Osteocyte (in vitro differentiated cells): ENCODE measurements around the gene ABCA13. TPM values are rescaled to one million over a fixed set of nuclear protein-coding genes. Genes with fewer than 3 reads are reported as not detected.

Source experiments
- DNase-seq: peaks from one replicate; pipeline ENCODE4 v3.0.0; 2021; ENCODE audit warnings: mixed read lengths; ENCODE audit not compliant: unreplicated experiment; ENCODE audit errors: extremely low spot score
- H3K27ac Mint-ChIP-seq: one replicate; pipeline ENCODE4 v1.8.0; 2021; ENCODE audit warnings: mild to moderate bottlenecking, mixed read lengths; ENCODE audit not compliant: unreplicated experiment
- H3K27me3 Mint-ChIP-seq: one replicate; pipeline ENCODE4 v1.8.0; 2021; ENCODE audit warnings: mixed read lengths; ENCODE audit not compliant: unreplicated experiment
- H3K36me3 Mint-ChIP-seq: one replicate; pipeline ENCODE4 v1.8.0; 2021; ENCODE audit warnings: mixed read lengths; ENCODE audit not compliant: unreplicated experiment
- H3K4me1 Mint-ChIP-seq: one replicate; pipeline ENCODE4 v1.8.0; 2021; ENCODE audit warnings: mixed read lengths; ENCODE audit not compliant: unreplicated experiment
- H3K4me3 Mint-ChIP-seq: one replicate; pipeline ENCODE4 v1.8.0; 2021; ENCODE audit warnings: mild to moderate bottlenecking, moderate library complexity, mixed read lengths; ENCODE audit not compliant: unreplicated experiment
- H3K9me3 Mint-ChIP-seq: one replicate; pipeline ENCODE4 v1.8.0; 2021; ENCODE audit warnings: mixed read lengths; ENCODE audit not compliant: unreplicated experiment
- CTCF ChIP-seq: fragments of 200-600 bp; sonication (generic); IDR thresholded peaks from 2 replicates; pipeline ENCODE4 v1.5.0; 2021; ENCODE audit warnings: antibody characterized with exemption, mild to moderate bottlenecking, moderate library complexity
- total RNA-seq: library from RNA; stranded (reverse); gene quantifications from 2 replicates; pipeline ENCODE4 v1.2.1, GENCODE V29; 2021

ABCA13 gene
- total RNA-seq, 1 donor from 2014 or later: 1.1 TPM

- TF ChIP-seq CTCF: no peak
- Mint-ChIP-seq H3K36me3 (no peaks in the 10 kb centered on the region), H3K27me3 (peaks cover 3% of the 10 kb centered on the region), H3K4me1 (no peaks in the 10 kb centered on the region), H3K4me3 (no peak overlapping the region), H3K9me3 (no peaks in the 10 kb centered on the region), H3K27ac (no peak overlapping the region)
- no peak for DNase-seq
Observed at GRCh38 chr7:48455363-48455762, 284.1 kb downstream of the ABCA13 start.

GRCh38 chr7:48458701-48459524 lies 287.7 kb downstream of the ABCA13 start:
- no peak for TF ChIP-seq CTCF
- no peak overlapping the region for H3K27ac Mint-ChIP-seq
- H3K4me1 Mint-ChIP-seq: no peaks in the 10 kb centered on the region
- H3K27me3 Mint-ChIP-seq: peaks cover 6% of the 10 kb centered on the region
- no peak for DNase-seq
- H3K9me3 Mint-ChIP-seq: no peaks in the 10 kb centered on the region
- H3K36me3 Mint-ChIP-seq: no peaks in the 10 kb centered on the region
- H3K4me3 Mint-ChIP-seq: no peak overlapping the region

GRCh38 chr7:48466713-48467112 lies 295.5 kb downstream of the ABCA13 start:
- Mint-ChIP-seq H3K36me3 (no peaks in the 10 kb centered on the region), H3K9me3 (no peaks in the 10 kb centered on the region), H3K27ac (no peak overlapping the region), H3K4me3 (no peak overlapping the region), H3K27me3 (peaks cover 9% of the 10 kb centered on the region), H3K4me1 (no peaks in the 10 kb centered on the region)
- no peak for DNase-seq
- TF ChIP-seq CTCF: no peak

GRCh38 chr7:48471196-48471595 lies 299.9 kb downstream of the ABCA13 start:
- H3K36me3 Mint-ChIP-seq: no peaks in the 10 kb centered on the region
- H3K4me1 Mint-ChIP-seq: no peaks in the 10 kb centered on the region
- no peak overlapping the region for H3K27ac Mint-ChIP-seq
- no peak overlapping the region for H3K4me3 Mint-ChIP-seq
- no peak for DNase-seq
- TF ChIP-seq CTCF: no peak
- no peaks in the 10 kb centered on the region for H3K9me3 Mint-ChIP-seq
- H3K27me3 Mint-ChIP-seq: peaks cover 8% of the 10 kb centered on the region

GRCh38 chr7:48472640-48473039 lies 301.4 kb downstream of the ABCA13 start:
- peaks cover 8% of the 10 kb centered on the region for H3K27me3 Mint-ChIP-seq
- no peak overlapping the region for H3K27ac Mint-ChIP-seq
- TF ChIP-seq CTCF: no peak
- H3K36me3 Mint-ChIP-seq: no peaks in the 10 kb centered on the region
- no peaks in the 10 kb centered on the region for H3K4me1 Mint-ChIP-seq
- no peaks in the 10 kb centered on the region for H3K9me3 Mint-ChIP-seq
- DNase-seq: no peak
- no peak overlapping the region for H3K4me3 Mint-ChIP-seq
